Effector memory CD8-positive, alpha-beta T cell (primary cell): ENCODE results near the gene NOXA1.
"Not testable (repeated sequence)": the region's sequence is repeated elsewhere in the genome, so short reads cannot be mapped to it uniquely, and the experiment has no call there.

Experiments used
- ATAC-seq: fragments of 150-1000 bp; cut with Tn5 transposase; replicated peaks from 2 replicates; pipeline ENCODE4 v1.10.0; 2021; ENCODE audit warnings: mild to moderate bottlenecking, moderate library complexity
- DNase-seq, 3 experiments: peaks; one replicate each; pipeline ENCODE4 v3.0.0; 2021
- H3K27ac Mint-ChIP-seq, 2 donors: one replicate each; pipeline ENCODE4 v1.8.0; 2022; ENCODE audit warnings: mild to moderate bottlenecking in 2 of 2, mixed read lengths in 2 of 2, moderate library complexity in 2 of 2
- H3K27me3 Mint-ChIP-seq, 2 donors: one replicate each; pipeline ENCODE4 v1.8.0; 2022; ENCODE audit warnings: mixed read lengths in 2 of 2
- H3K36me3 Mint-ChIP-seq: one replicate; pipeline ENCODE4 v1.8.0; 2022; ENCODE audit warnings: mild to moderate bottlenecking, moderate library complexity, mixed read lengths; ENCODE audit not compliant: insufficient read depth
- H3K4me1 Mint-ChIP-seq, 2 donors: one replicate each; pipeline ENCODE4 v1.8.0; 2022; ENCODE audit warnings: low read depth in 2 of 2, mixed read lengths in 2 of 2
- H3K4me3 Mint-ChIP-seq, 2 donors: one replicate each; pipeline ENCODE4 v1.8.0; 2022; ENCODE audit warnings: mild to moderate bottlenecking in 2 of 2, mixed read lengths in 2 of 2, moderate library complexity in 2 of 2
- H3K9me3 Mint-ChIP-seq, 2 donors: one replicate each; pipeline ENCODE4 v1.8.0; 2022; ENCODE audit warnings: mixed read lengths in 2 of 2
- total RNA-seq, 9 experiments: gene quantifications; one replicate each; lab custom pipeline; 2026; lab: John Stamatoyannopoulos, UW

The NOXA1 gene, protein sequence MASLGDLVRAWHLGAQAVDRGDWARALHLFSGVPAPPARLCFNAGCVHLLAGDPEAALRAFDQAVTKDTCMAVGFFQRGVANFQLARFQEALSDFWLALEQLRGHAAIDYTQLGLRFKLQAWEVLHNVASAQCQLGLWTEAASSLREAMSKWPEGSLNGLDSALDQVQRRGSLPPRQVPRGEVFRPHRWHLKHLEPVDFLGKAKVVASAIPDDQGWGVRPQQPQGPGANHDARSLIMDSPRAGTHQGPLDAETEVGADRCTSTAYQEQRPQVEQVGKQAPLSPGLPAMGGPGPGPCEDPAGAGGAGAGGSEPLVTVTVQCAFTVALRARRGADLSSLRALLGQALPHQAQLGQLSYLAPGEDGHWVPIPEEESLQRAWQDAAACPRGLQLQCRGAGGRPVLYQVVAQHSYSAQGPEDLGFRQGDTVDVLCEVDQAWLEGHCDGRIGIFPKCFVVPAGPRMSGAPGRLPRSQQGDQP
- 0 to 8.5 (median 1.7) reads per million in 9 experiments for total RNA-seq

GRCh38 chr9:137422604-137423513 lies at the start of gene NOXA1, which contains the start of gene EXD3:
Gene NOXA1, plus strand, starts transcription at chr9:137423393. Its CDS starts 137 bp downstream, at chr9:137423530.
Gene EXD3, minus strand, starts transcription at chr9:137423162. Its CDS starts 27,805 bp downstream, at chr9:137395357.
- Mint-ChIP-seq H3K27ac (peak within 1 kb of the TSS in 1 of 2 donors; percentile 75), H3K4me1 (peaks cover 0 to 4% of the 10 kb centered on the region in 2 donors), H3K4me3 (peak within 1 kb of the TSS; percentile 76 to 77), H3K27me3 (no peaks in the 10 kb centered on the region), H3K9me3 (no peaks in the 10 kb centered on the region), H3K36me3 (no peaks in the 10 kb centered on the region)
- DNase-seq (peak; percentile 92 to 95 (median 93)), ATAC-seq (peak; percentile 91)

GRCh38 chr9:137373611-137373980 lies 49.6 kb upstream of the NOXA1 start:
- Mint-ChIP-seq H3K36me3 (no peaks in the 10 kb centered on the region), H3K4me3 (no peak overlapping the region), H3K9me3 (no peaks in the 10 kb centered on the region), H3K4me1 (no peaks in the 10 kb centered on the region), H3K27me3 (no peaks in the 10 kb centered on the region), H3K27ac (no peak overlapping the region)
- DNase-seq (no peak), ATAC-seq (no peak)

DNA sequence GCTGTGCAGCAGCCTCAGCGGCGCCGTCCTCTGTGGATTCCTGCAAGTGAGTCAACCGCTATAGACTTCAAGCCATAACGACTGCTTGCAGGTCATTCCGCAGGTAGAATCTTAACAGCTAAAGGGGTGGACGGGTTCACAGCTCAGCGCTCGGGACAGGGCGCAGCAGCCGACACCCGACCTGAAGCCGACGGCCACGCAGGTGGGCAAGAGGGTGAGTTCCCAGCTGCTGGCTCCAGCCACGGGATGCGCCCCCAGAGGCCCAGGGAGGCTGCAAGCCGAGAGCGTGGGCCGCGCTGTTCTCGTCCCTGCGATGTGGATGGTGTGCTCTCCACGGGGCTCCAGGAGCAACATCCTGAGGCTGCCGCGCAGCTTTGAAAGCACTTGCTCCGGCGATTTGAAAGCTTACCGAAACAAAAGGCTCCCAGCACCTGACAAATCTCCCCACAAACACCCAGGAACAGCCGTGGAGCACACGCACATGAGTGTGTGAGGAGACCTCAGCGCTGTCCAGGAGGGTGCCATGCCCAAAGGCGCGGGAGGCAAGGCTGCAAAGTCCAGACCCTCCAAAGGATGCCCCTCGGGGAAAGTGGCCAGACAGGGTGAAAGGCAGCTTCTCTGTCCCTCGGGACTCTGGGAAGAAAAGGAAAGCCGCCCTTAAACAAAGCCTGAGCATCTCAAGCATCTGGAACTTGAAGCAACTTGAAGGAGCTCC lies 48.9 kb upstream of the NOXA1 start:
- Mint-ChIP-seq H3K27ac (no peak overlapping the region), H3K36me3 (no peaks in the 10 kb centered on the region), H3K9me3 (no peaks in the 10 kb centered on the region), H3K4me1 (no peaks in the 10 kb centered on the region), H3K4me3 (no peak overlapping the region), H3K27me3 (no peaks in the 10 kb centered on the region)
- ATAC-seq (no peak), DNase-seq (no peak)

DNA sequence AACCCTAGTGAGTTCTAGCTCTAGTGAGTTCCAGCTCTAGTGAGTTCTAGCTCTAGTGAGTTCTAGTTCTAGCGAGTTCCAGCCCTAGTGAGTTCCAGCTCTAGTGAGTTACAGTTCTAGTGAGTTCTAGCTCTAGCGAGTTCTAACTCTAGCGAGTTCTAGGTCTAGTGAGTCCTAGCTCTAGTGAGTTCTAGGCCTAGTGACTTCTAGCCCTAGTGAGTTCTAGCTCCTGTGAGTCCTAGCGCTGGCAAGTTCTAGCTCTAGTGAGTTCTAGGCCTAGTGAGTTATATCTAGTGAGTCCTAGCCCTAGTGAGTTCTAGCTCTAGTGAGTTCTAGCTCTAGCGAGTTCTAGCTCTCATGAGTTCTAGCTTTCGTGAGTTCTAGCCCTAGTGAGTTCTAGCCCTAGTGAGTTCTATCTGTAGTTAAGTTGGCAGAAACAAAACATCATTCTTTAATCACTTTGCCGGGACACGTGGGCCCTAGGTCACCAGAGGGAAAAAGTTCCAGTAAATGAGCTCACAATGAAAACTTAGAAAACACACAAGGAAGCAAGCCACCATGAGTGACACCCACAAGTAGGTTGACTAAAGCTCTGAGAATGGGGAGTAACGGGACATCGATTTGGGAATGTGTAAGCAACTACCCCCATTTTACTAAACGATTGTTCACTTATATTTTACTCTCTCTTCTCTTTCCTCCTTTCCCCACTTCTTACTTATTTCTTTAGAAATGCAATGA lies 47.7 kb upstream of the NOXA1 start:
- Mint-ChIP-seq H3K27ac (no peak overlapping the region), H3K4me1 (no peaks in the 10 kb centered on the region), H3K4me3 (no peak overlapping the region), H3K27me3 (no peaks in the 10 kb centered on the region), H3K36me3 (no peaks in the 10 kb centered on the region), H3K9me3 (no peaks in the 10 kb centered on the region)
- DNase-seq: no peak
- ATAC-seq: no peak

DNA sequence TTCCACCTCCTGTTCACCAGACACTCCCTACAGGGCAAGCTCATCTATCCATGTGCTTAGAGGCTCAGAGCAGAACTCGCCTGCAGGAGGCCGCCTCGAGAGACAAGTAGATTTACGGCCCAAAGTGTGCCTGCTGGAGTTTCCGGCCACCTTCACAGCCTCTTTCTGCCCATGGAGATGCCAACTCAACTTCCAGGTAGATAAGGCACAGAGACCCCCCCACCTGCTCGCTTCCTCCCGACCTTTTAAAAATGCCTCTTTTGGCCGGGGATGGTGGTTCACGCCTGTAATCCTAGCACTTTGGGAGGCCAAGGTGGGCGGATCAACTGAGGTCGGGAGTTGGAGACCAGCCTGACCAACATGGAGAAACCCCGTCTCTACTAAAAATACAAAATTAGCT lies 46.8 kb upstream of the NOXA1 start:
- no peak for DNase-seq
- Mint-ChIP-seq H3K4me3 (no peak overlapping the region), H3K27me3 (no peaks in the 10 kb centered on the region), H3K4me1 (no peaks in the 10 kb centered on the region), H3K36me3 (no peaks in the 10 kb centered on the region), H3K27ac (no peak overlapping the region), H3K9me3 (no peaks in the 10 kb centered on the region)
- ATAC-seq: no peak

DNA sequence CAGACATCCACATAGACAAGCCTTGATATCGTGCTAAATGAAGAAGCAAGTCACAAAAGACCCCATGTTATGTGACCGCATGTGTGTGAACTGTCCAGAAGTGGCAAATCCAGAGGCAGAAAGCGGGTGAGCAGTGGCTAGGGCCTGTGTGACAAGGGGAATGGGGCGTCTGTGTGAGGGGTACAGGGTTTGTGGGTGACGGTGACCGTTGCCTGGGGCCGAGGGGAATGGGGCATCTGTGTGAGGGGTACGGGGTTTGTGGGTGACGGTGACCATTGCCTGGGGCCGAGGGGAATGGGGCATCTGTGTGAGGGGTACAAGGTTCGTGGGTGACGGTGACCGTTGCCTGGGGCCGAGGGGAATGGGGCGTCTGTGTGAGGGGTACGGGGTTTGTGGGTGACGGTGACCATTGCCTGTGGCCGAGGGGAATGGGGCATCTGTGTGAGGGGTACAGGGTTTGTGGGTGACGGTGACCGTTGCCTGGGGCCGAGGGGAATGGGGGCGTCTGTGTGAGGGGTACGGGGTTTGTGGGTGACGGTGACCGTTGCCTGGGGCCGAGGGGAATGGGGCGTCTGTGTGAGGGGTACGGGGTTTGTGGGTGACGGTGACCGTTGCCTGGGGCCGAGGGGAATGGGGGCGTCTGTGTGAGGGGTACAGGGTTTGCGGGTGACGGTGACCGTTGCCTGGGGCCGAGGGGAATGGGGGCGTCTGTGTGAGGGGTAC lies 44.3 kb upstream of the NOXA1 start:
- H3K27me3 Mint-ChIP-seq, H3K36me3 Mint-ChIP-seq, DNase-seq, H3K4me3 Mint-ChIP-seq, H3K4me1 Mint-ChIP-seq, H3K9me3 Mint-ChIP-seq, ATAC-seq: not testable (repeated sequence)
- H3K27ac Mint-ChIP-seq: peak overlapping the region in 1 of 2 donors; percentile 57

- DNase-seq (no peak), ATAC-seq (no peak)
- Mint-ChIP-seq H3K4me1 (no peaks in the 10 kb centered on the region), H3K9me3 (no peaks in the 10 kb centered on the region), H3K4me3 (no peak overlapping the region), H3K36me3 (no peaks in the 10 kb centered on the region), H3K27ac (no peak overlapping the region), H3K27me3 (no peaks in the 10 kb centered on the region)
Measured at GRCh38 chr9:137379761-137380161, 43.4 kb upstream of the NOXA1 start.

DNA sequence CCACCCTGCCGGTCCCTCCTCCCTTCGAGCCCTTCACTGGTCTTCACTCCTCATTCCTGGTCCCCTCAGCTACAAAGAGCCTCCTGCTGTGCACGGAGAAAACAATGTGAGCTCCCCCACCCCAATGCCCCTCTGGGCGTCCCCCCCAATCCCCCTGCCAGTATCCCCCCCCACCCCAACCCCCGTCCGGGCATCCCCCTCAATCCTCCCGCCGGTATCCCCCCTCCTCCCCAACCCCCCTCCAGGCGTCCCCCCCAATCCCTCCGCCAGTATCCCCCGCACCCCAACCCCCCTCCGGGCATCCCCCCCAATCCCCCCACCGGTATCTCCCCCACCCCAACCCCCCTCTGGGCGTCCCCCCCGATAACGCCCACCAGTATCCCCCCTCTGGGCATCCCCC lies 43.0 kb upstream of the NOXA1 start:
- ATAC-seq (no peak), DNase-seq (no peak)
- H3K4me3 Mint-ChIP-seq: no peak overlapping the region
- no peaks in the 10 kb centered on the region for H3K9me3 Mint-ChIP-seq
- no peaks in the 10 kb centered on the region for H3K36me3 Mint-ChIP-seq
- H3K27me3 Mint-ChIP-seq: no peaks in the 10 kb centered on the region
- H3K27ac Mint-ChIP-seq: no peak overlapping the region
- H3K4me1 Mint-ChIP-seq: no peaks in the 10 kb centered on the region

DNA sequence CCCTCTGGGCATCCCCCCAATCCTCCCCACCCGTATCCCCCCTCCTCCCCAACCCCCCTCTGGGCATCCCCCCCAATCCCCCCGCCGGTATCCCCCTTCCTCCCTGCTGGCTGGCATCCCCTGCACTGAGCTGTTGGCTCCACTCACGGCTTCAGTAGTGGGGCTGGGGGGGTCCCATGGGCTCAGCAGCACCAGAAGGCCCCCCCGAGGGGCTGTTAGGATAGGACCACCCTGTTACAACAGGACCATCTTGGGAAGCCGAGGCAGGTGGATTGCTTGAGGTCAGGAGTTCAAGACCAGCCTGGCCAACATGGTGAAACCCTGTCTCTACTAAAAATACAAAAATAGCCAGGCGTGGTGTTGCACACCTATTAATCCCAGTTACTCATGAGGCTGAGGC lies 42.6 kb upstream of the NOXA1 start:
- DNase-seq (no peak), ATAC-seq (no peak)
- Mint-ChIP-seq H3K4me1 (no peaks in the 10 kb centered on the region), H3K27ac (no peak overlapping the region), H3K36me3 (no peaks in the 10 kb centered on the region), H3K4me3 (no peak overlapping the region), H3K27me3 (no peaks in the 10 kb centered on the region), H3K9me3 (no peaks in the 10 kb centered on the region)

DNA sequence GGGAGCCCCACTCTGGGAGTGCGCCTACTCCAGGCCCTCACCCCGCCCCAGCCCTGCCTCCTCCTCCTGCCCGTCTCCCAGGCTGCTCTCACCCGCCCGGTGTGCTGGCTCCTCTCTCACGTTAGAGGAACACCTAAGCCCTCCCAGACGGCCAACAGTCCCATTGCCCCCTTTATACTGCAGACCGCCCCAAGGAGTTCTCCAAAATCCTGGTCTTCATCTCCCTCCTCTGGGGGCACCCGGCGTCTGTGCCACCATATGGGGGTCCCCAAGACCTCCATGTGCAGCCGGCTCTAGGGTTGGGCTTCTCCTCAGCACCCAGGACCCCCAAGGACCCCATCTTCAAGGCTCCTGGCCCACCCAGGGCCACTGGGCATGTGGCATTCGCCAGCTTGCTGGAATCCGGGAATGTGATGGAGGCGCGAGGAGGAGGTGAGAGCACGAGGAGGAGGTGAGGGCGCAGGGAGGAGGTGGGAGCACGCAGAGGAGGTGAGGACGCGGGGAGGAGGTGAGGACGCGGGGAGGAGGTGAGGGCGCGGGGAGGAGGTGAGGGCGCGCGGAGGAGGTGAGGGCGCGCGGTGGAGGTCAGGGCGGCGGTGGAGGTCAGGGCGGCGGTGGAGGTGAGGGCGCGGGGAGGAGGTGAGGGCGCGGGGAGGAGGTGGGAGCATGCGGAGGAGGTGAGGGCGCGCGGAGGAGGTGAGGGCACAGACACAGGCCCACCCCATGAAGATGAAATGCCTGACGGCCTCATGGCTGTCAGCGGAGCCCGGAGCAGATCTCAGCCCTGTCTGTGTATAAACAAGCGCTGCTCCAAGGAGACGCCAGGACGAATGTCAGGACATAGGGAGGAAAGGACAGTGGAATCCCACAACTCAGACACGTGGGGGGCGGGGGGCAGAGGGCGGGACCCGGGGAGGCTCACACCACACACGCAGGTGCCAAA lies 41.4 kb upstream of the NOXA1 start:
- DNase-seq: no peak
- H3K4me3 Mint-ChIP-seq: no peak overlapping the region
- no peaks in the 10 kb centered on the region for H3K27me3 Mint-ChIP-seq
- H3K27ac Mint-ChIP-seq: no peak overlapping the region
- no peaks in the 10 kb centered on the region for H3K36me3 Mint-ChIP-seq
- no peaks in the 10 kb centered on the region for H3K9me3 Mint-ChIP-seq
- no peaks in the 10 kb centered on the region for H3K4me1 Mint-ChIP-seq
- no peak for ATAC-seq

- H3K27me3 Mint-ChIP-seq: no peaks in the 10 kb centered on the region
- peaks cover 4 to 5% of the 10 kb centered on the region in 2 donors for H3K4me1 Mint-ChIP-seq
- H3K27ac Mint-ChIP-seq: no peak overlapping the region
- no peaks in the 10 kb centered on the region for H3K9me3 Mint-ChIP-seq
- ATAC-seq (no peak), DNase-seq (no peak)
- no peak overlapping the region for H3K4me3 Mint-ChIP-seq
- no peaks in the 10 kb centered on the region for H3K36me3 Mint-ChIP-seq
Measured at GRCh38 chr9:137382444-137383080, 40.6 kb upstream of the NOXA1 start.
